Keratinocyte (primary cell): ENCODE data around the gene STK32B. TPM values are rescaled to one million over a fixed set of nuclear protein-coding genes. Genes with fewer than 3 reads are reported as not detected.

ENCODE experiments used
- DNase-seq: peaks from one replicate; pipeline ENCODE4 v3.0.0-alpha.2; 2011; ENCODE audit warnings: low read depth, missing footprints, low spot score
- FAIRE-seq: peaks from 2 replicates; lab custom pipeline; 2011; peaks lifted over from hg19 to GRCh38; lab: Jason Lieb, UNC
- H2AFZ ChIP-seq: 2 replicates; pipeline ENCODE4 v1.6.0; 2012; ENCODE audit warnings: low read length, control low read depth, inconsistent platforms; ENCODE audit not compliant: control insufficient read depth
- H3K27ac ChIP-seq: 2 replicates; pipeline ENCODE4 v1.5.1; 2011; ENCODE audit warnings: low read length; ENCODE audit not compliant: control insufficient read depth, insufficient read depth
- H3K27me3 ChIP-seq: 3 replicates; pipeline ENCODE4 v1.6.0; 2011; ENCODE audit warnings: low read length; ENCODE audit not compliant: control insufficient read depth, insufficient read depth; ENCODE audit errors: extremely low read depth
- H3K36me3 ChIP-seq, 2 experiments: 2 replicates in 1 of 2; 3 replicates in 1 of 2; pipeline ENCODE4 v1.5.1; 2011; ENCODE audit warnings: low read length in 2 of 2, mild to moderate bottlenecking in 1 of 2; ENCODE audit not compliant: control insufficient read depth in 2 of 2, insufficient read depth in 2 of 2; ENCODE audit errors: extremely low read depth in 1 of 2
- H3K4me1 ChIP-seq: 3 replicates; pipeline ENCODE4 v1.5.1; 2011; ENCODE audit warnings: low read length; ENCODE audit not compliant: control insufficient read depth, insufficient read depth; ENCODE audit errors: extremely low read depth
- H3K4me2 ChIP-seq: 3 replicates; pipeline ENCODE4 v1.6.0; 2011; ENCODE audit warnings: low read depth, low read length; ENCODE audit not compliant: control insufficient read depth, insufficient read depth; ENCODE audit errors: extremely low read depth
- H3K4me3 ChIP-seq, 3 experiments: fragments of 200-600 bp in 1 of 3; sonication (generic) in 1 of 3; 2 replicates in 2 of 3; 3 replicates in 1 of 3; pipeline ENCODE4 v1.5.1; 2011 to 2016; ENCODE audit warnings: low read length in 3 of 3, mild to moderate bottlenecking in 3 of 3, control low read depth in 2 of 3, inconsistent platforms in 1 of 3, low read depth in 1 of 3, mixed read lengths in 1 of 3, mixed run types in 1 of 3, moderate library complexity in 1 of 3; ENCODE audit not compliant: control insufficient read depth in 2 of 3, insufficient read depth in 2 of 3; ENCODE audit errors: extremely low read depth in 1 of 3
- H3K79me2 ChIP-seq: 2 replicates; pipeline ENCODE4 v1.6.0; 2012; ENCODE audit warnings: low read length; ENCODE audit not compliant: control insufficient read depth, insufficient read depth
- H3K9ac ChIP-seq: 3 replicates; pipeline ENCODE4 v1.6.0; 2011; ENCODE audit warnings: low read length; ENCODE audit not compliant: control insufficient read depth, insufficient read depth; ENCODE audit errors: extremely low read depth
- H3K9me1 ChIP-seq: 3 replicates; pipeline ENCODE4 v1.6.0; 2011; ENCODE audit warnings: low read length; ENCODE audit not compliant: control insufficient read depth, insufficient read depth; ENCODE audit errors: extremely low read depth
- H3K9me3 ChIP-seq: 2 replicates; pipeline ENCODE4 v1.5.1; 2012; ENCODE audit warnings: low read depth, low read length; ENCODE audit not compliant: control insufficient read depth
- H4K20me1 ChIP-seq: 3 replicates; pipeline ENCODE4 v1.6.0; 2011; ENCODE audit warnings: low read length; ENCODE audit not compliant: control insufficient read depth, insufficient read depth; ENCODE audit errors: extremely low read depth
- EZH2 ChIP-seq: IDR thresholded peaks from one replicate; pipeline ENCODE4 v1.6.1; 2012; ENCODE audit warnings: inconsistent platforms, mild to moderate bottlenecking, low read length, moderate library complexity
- dilution Hi-C: fragments of 300-500 bp; cut with MboI; formaldehyde crosslinking; loops from one replicate; pipeline ENCODE4 v1.7.0; 2020; ENCODE audit warnings: low sequenced_read_pairs; ENCODE audit not compliant: extremely low pct_ligation_motif_present
- polyA plus RNA-seq, 5 experiments: library from polyadenylated mRNA; depleted of rRNA in 3 of 5; stranded (reverse) in 3 of 5; stranded (forward) in 1 of 5; unstranded in 1 of 5; fragments of >200 nt; gene quantifications; 1 replicate in 1 of 5; 2 replicates in 3 of 5; 3 replicates in 1 of 5; pipeline versions ENCODE4 v1.2.1 to v1.2.3, GENCODE V29; 2011 to 2012; ENCODE audit warnings: missing spikeins in 2 of 5, low read depth in 1 of 5, low replicate concordance in 1 of 5
- TF ChIP-seq, protein P1 (sequence below), 3 experiments: IDR thresholded peaks in 1 of 3; conservative IDR thresholded peaks in 1 of 3; optimal IDR thresholded peaks in 1 of 3; 2 replicates in 2 of 3; 3 replicates in 1 of 3; pipeline versions ENCODE3 to v1.5.1; 2011; ENCODE audit warnings: low read length in 3 of 3, mild to moderate bottlenecking in 3 of 3, moderate library complexity in 2 of 3, control low read depth in 1 of 3, inconsistent platforms in 1 of 3; ENCODE audit not compliant: insufficient read depth in 2 of 3; ENCODE audit errors: extremely low read depth in 1 of 3

The STK32B gene
- polyA plus RNA-seq, 1 donor (not counting 4 experiments of a cell fraction or from before 2014, with no cell fraction given) = 3.4 TPM

DNA sequence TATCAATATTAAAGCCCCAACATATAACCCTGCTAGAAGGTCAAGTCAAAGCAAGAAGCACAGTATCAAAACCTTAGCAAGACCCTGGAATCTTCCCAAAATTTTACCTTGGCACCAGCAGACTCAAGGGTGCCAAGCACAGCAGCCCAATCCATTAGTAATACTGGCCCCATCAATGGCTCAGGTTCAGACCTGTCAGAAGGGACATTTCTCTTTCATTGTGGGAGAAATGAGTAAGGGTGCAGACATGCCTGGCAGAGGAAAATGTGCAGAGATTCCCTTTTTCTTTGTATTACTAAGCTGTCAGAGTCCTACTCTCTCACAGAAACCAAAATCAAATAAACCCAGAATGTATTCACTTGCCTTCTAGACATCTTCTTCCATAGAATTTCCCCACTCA lies 453.2 kb downstream of the STK32B start:
- FAIRE-seq (peak; percentile 91), DNase-seq (peak; percentile 64)
- H3K27me3 ChIP-seq = no peaks in the 10 kb centered on the region
- H3K79me2 ChIP-seq = no peaks in the 10 kb centered on the region
- peaks cover 0 to 1% of the 10 kb centered on the region in 2 experiments for H3K36me3 ChIP-seq
- peak overlapping the region; percentile 53 for H3K27ac ChIP-seq
- no peak overlapping the region for H3K4me3 ChIP-seq
- no peak for TF ChIP-seq EZH2
- TF ChIP-seq, protein P1, sequence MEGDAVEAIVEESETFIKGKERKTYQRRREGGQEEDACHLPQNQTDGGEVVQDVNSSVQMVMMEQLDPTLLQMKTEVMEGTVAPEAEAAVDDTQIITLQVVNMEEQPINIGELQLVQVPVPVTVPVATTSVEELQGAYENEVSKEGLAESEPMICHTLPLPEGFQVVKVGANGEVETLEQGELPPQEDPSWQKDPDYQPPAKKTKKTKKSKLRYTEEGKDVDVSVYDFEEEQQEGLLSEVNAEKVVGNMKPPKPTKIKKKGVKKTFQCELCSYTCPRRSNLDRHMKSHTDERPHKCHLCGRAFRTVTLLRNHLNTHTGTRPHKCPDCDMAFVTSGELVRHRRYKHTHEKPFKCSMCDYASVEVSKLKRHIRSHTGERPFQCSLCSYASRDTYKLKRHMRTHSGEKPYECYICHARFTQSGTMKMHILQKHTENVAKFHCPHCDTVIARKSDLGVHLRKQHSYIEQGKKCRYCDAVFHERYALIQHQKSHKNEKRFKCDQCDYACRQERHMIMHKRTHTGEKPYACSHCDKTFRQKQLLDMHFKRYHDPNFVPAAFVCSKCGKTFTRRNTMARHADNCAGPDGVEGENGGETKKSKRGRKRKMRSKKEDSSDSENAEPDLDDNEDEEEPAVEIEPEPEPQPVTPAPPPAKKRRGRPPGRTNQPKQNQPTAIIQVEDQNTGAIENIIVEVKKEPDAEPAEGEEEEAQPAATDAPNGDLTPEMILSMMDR (optimal IDR thresholded peaks at IDR 0.05 in 1 of 3, IDR thresholded peaks at IDR 0.05 in 1 of 3, conservative IDR thresholded peaks at IDR 0.05 in 1 of 3; ENCODE audit: extremely low read depth in 1 of 3, insufficient read depth in 2 of 3, low read length in 3 of 3) = no peak
- H3K9me1 ChIP-seq = no peaks in the 10 kb centered on the region
- H3K4me1 ChIP-seq = peaks cover 31% of the 10 kb centered on the region
- no peaks in the 10 kb centered on the region for H3K9me3 ChIP-seq
- no peak overlapping the region for H3K9ac ChIP-seq
- peak overlapping the region; percentile 7 for H3K4me2 ChIP-seq
- no peak overlapping the region for H2AFZ ChIP-seq
- dilution Hi-C loops = no loop called here
- H4K20me1 ChIP-seq = no peaks in the 10 kb centered on the region

DNA sequence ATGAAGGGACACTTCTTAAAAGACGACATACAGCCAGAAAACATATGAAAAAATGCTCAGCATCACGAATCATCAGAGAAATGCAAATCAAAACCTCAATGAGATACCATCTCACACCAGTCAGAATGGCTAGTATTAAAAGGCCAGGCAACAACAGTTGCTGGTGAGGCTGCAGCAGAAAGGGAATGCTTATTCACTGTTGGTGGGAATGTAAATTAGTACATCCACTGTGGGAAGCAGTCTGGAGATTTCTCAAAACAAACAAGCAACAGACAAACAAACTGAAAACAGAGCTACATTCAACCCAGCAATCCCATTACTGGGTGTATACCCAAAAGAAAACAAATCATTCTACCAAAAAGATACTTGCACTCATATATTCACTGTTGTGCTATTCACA lies 459.2 kb downstream of the STK32B start:
- Histone ChIP-seq H3K79me2 (no peaks in the 10 kb centered on the region), H3K9ac (no peak overlapping the region), H3K4me1 (peaks cover 3% of the 10 kb centered on the region), H4K20me1 (no peaks in the 10 kb centered on the region), H3K9me3 (no peaks in the 10 kb centered on the region), H3K4me2 (no peak overlapping the region), H3K4me3 (no peak overlapping the region), H3K27me3 (no peaks in the 10 kb centered on the region), H3K36me3 (peaks cover 0 to 1% of the 10 kb centered on the region in 2 experiments), H3K9me1 (no peaks in the 10 kb centered on the region), H3K27ac (no peak overlapping the region), H2AFZ (no peak overlapping the region)
- TF ChIP-seq, protein P1 (optimal IDR thresholded peaks at IDR 0.05 in 1 of 3, IDR thresholded peaks at IDR 0.05 in 1 of 3, conservative IDR thresholded peaks at IDR 0.05 in 1 of 3; ENCODE audit: extremely low read depth in 1 of 3, insufficient read depth in 2 of 3, low read length in 3 of 3) = no peak
- TF ChIP-seq EZH2 = no peak
- DNase-seq (no peak), FAIRE-seq (no peak)
- dilution Hi-C loops = no loop called here
